ENCODE results near the gene NT5M. TPM values are rescaled to one million over a fixed set of nuclear protein-coding genes. Genes with fewer than 3 reads are reported as not detected.
A peak's percentile ranks its signal among the peaks of the same experiment; 100 is the strongest.

Gene NT5M
- total and polyA plus RNA-seq, 9 of the 15 experiments (the other 6 are each of a cell fraction or from before 2014, with no cell fraction given), result 0.24 to 10.1 (median 3.4) TPM

DNA sequence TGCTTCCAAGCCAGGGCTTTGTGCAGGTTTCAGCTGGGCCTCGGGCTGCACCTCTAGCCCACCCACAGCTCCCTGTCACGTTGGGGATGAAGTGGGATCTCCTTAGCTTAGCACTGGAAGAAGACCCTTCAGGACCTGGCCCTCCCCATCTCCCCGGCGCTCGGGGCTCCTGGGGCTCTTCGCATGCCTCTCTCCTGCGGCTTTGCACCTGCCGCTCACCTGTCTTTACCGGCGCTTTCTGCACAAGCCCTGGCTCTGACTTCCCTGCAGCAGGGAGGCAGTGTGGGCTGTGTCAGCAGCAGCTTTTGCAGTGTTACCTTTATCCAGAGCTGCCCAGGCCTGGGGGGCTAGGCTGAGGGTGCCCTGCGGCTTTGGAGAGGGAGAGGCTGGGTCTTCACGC, 52.3 kb downstream of the NT5M start:
- no TSS peak for BruUV-seq (replicated peaks)
- TF ChIP-seq THRAP3 (IDR thresholded peaks at IDR 0.05; ENCODE audit: borderline replicate concordance), result no peak
- TF ChIP-seq, protein P1, sequence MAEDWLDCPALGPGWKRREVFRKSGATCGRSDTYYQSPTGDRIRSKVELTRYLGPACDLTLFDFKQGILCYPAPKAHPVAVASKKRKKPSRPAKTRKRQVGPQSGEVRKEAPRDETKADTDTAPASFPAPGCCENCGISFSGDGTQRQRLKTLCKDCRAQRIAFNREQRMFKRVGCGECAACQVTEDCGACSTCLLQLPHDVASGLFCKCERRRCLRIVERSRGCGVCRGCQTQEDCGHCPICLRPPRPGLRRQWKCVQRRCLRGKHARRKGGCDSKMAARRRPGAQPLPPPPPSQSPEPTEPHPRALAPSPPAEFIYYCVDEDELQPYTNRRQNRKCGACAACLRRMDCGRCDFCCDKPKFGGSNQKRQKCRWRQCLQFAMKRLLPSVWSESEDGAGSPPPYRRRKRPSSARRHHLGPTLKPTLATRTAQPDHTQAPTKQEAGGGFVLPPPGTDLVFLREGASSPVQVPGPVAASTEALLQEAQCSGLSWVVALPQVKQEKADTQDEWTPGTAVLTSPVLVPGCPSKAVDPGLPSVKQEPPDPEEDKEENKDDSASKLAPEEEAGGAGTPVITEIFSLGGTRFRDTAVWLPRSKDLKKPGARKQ (CRISPR knock-in tag; IDR thresholded peaks at IDR 0.05), result no peak
- no peak for TF ChIP-seq ZNF778 (CRISPR knock-in tag; IDR thresholded peaks at IDR 0.05)
- no peak for TF ChIP-seq TBL1XR1 (IDR thresholded peaks at IDR 0.05; ENCODE audit: low read length in 2 of 2)
- TF ChIP-seq ZNF696 (CRISPR knock-in tag; conservative IDR thresholded peaks at IDR 0.05), result no peak
- TF ChIP-seq, protein P2, sequence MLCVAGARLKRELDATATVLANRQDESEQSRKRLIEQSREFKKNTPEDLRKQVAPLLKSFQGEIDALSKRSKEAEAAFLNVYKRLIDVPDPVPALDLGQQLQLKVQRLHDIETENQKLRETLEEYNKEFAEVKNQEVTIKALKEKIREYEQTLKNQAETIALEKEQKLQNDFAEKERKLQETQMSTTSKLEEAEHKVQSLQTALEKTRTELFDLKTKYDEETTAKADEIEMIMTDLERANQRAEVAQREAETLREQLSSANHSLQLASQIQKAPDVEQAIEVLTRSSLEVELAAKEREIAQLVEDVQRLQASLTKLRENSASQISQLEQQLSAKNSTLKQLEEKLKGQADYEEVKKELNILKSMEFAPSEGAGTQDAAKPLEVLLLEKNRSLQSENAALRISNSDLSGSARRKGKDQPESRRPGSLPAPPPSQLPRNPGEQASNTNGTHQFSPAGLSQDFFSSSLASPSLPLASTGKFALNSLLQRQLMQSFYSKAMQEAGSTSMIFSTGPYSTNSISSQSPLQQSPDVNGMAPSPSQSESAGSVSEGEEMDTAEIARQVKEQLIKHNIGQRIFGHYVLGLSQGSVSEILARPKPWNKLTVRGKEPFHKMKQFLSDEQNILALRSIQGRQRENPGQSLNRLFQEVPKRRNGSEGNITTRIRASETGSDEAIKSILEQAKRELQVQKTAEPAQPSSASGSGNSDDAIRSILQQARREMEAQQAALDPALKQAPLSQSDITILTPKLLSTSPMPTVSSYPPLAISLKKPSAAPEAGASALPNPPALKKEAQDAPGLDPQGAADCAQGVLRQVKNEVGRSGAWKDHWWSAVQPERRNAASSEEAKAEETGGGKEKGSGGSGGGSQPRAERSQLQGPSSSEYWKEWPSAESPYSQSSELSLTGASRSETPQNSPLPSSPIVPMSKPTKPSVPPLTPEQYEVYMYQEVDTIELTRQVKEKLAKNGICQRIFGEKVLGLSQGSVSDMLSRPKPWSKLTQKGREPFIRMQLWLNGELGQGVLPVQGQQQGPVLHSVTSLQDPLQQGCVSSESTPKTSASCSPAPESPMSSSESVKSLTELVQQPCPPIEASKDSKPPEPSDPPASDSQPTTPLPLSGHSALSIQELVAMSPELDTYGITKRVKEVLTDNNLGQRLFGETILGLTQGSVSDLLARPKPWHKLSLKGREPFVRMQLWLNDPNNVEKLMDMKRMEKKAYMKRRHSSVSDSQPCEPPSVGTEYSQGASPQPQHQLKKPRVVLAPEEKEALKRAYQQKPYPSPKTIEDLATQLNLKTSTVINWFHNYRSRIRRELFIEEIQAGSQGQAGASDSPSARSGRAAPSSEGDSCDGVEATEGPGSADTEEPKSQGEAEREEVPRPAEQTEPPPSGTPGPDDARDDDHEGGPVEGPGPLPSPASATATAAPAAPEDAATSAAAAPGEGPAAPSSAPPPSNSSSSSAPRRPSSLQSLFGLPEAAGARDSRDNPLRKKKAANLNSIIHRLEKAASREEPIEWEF (CRISPR knock-in tag; IDR thresholded peaks at IDR 0.05), result no peak
- TF ChIP-seq ZNF134 (CRISPR knock-in tag; conservative IDR thresholded peaks at IDR 0.05), result no peak
- TF ChIP-seq EP400 (IDR thresholded peaks at IDR 0.05), result no peak
- TF ChIP-seq ZNF12 (CRISPR knock-in tag; IDR thresholded peaks at IDR 0.05), result no peak
- TF ChIP-seq, protein P3, sequence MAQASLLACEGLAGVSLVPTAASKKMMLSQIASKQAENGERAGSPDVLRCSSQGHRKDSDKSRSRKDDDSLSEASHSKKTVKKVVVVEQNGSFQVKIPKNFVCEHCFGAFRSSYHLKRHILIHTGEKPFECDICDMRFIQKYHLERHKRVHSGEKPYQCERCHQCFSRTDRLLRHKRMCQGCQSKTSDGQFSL (CRISPR knock-in tag; IDR thresholded peaks at IDR 0.05), result no peak
- TF ChIP-seq, protein P3 (tag; IDR thresholded peaks at IDR 0.05), result no peak
- no peak for TF ChIP-seq MYC (IDR thresholded peaks at IDR 0.05; ENCODE audit: low read depth, low read length)
- TF ChIP-seq MYC (CRISPR knock-in tag; IDR thresholded peaks at IDR 0.05; ENCODE audit: borderline replicate concordance, low read depth), result no peak
- TF ChIP-seq NCOA4 (IDR thresholded peaks at IDR 0.05; ENCODE audit: partially characterized antibody), result no peak
- TF ChIP-seq FOXM1 (IDR thresholded peaks at IDR 0.05; ENCODE audit: low read depth), result no peak
- no peak for TF ChIP-seq FOXM1 (CRISPR knock-in tag; IDR thresholded peaks at IDR 0.05; ENCODE audit: low read depth)

More for the DNA sequence above, 52.3 kb downstream of the NT5M start:
- no peaks in the 10 kb centered on the region for H3K27me3 ChIP-seq (ENCODE audit: control insufficient read depth in 2 of 2, insufficient read depth in 2 of 2, low read length in 2 of 2)
- H4K20me1 ChIP-seq (replicated peaks; ENCODE audit: control insufficient read depth, insufficient read depth, low read length), result no peaks in the 10 kb centered on the region
- 0 out of 2 replicates have a peak, but pooled peaks cover 2% of the 10 kb centered on the region for H3K9me3 ChIP-seq (replicated peaks; ENCODE audit: control insufficient read depth, insufficient read depth, low read depth, low read length)
- ChIA-PET POLR2A (interaction anchor here (0.7 to 0.9 kb wide), 2 partner anchors 93 to 309 kb away, joined by 3 read pairs; no protein-coding TSS in a partner anchor), CTCF (ENCODE audit: low intra/inter-chr PET ratio) (interaction anchor here (0.5 to 3.2 kb wide), 9 partner anchors 45 to 678 kb away, joined by 3 to 59 read pairs (median 5); partner anchors contain the start of gene RASD1)
- no peak for DNase-seq (ENCODE audit: extremely low read depth in 1 of 4, low spot score in 3 of 4)
- no peaks in the 10 kb centered on the region for H3K36me3 ChIP-seq (ENCODE audit: control insufficient read depth, insufficient read depth, low read length)
- H3K9me1 ChIP-seq (ENCODE audit: control insufficient read depth, insufficient read depth, low read length), result no peaks in the 10 kb centered on the region
- no peak overlapping the region for H3K27ac ChIP-seq (ENCODE audit: extremely low read depth, low read depth, low read length)
- WGBS (ENCODE audit: insufficient coverage, low coverage, missing lambda C conversion rate), result 87% methylated on average over 6 of the region's 12 CpGs
- in situ Hi-C loops (cut with MboI) (loop anchor here (5.0 kb wide), 3 partner anchors 147 to 287 kb away; no protein-coding TSS in a partner anchor), intact Hi-C loops (cut with micrococcal nuclease) (loop anchor here (2.0 to 5.0 kb wide), 4 partner anchors 47 to 213 kb away; partner anchors contain the start of gene RASD1)
- H3K4me2 ChIP-seq (ENCODE audit: insufficient read depth, low read length), result peak overlapping the region; percentile 25; the same call in 1 of the 2 replicates
- H2AFZ ChIP-seq (ENCODE audit: low read depth, low read length), result peak overlapping the region; percentile 77
- no peak for ATAC-seq
- no peak overlapping the region for H3K9ac ChIP-seq (ENCODE audit: insufficient read depth in 1 of 2, low read depth in 2 of 2, low read length in 2 of 2)
- H3K4me1 ChIP-seq (replicated peaks in 1 of 2; ENCODE audit: control insufficient read depth in 2 of 2, insufficient read depth in 2 of 2, low read length in 2 of 2), result peaks cover 7 to 38% of the 10 kb centered on the region in 2 experiments; a peak in 4 of 5 replicates
- no peak for FAIRE-seq
- H3K4me3 ChIP-seq, result no peak overlapping the region
- H3K79me2 ChIP-seq (ENCODE audit: control insufficient read depth, insufficient read depth, low read length), result no peaks in the 10 kb centered on the region

All from K562 (cell line).